Uterus (tissue), 4 donors: ENCODE results near the gene KIAA0513. TPM values are rescaled to one million over a fixed set of nuclear protein-coding genes. Genes with fewer than 3 reads are reported as not detected.

ENCODE experiments used
- DNase-seq, 2 donors: peaks; one replicate each; pipeline ENCODE4 v3.0.0-alpha.2; 2019 to 2020
- H3K27ac ChIP-seq, 2 donors: fragments of 200-600 bp; sonication (generic); 1 replicate in 1 of 2; 2 replicates in 1 of 2; pipeline ENCODE4 v1.5.1; 2016 to 2018
- H3K27me3 ChIP-seq, 2 donors: fragments of 200-600 bp; sonication (generic); one replicate each; pipeline ENCODE4 v1.5.1; 2018 to 2019; ENCODE audit warnings: control low read depth in 1 of 2
- H3K36me3 ChIP-seq, 2 donors: fragments of 200-600 bp; sonication (generic); one replicate each; pipeline ENCODE4 v1.5.1; 2019; ENCODE audit warnings: control low read depth in 1 of 2
- H3K4me1 ChIP-seq, 2 donors: fragments of 200-600 bp; sonication (generic); one replicate each; pipeline ENCODE4 v1.5.1; 2018 to 2019; ENCODE audit warnings: control low read depth in 1 of 2
- H3K4me3 ChIP-seq, 2 donors: fragments of 200-600 bp; sonication (generic); 1 replicate in 1 of 2; 2 replicates in 1 of 2; pipeline ENCODE4 v1.5.1; 2018 to 2019; ENCODE audit warnings: mild to moderate bottlenecking in 1 of 2
- H3K9me3 ChIP-seq, 2 donors: fragments of 200-600 bp; sonication (generic); one replicate each; pipeline ENCODE4 v1.5.1; 2019; ENCODE audit warnings: control low read depth in 1 of 2
- CTCF ChIP-seq, 4 experiments: fragments of 200-600 bp in 2 of 4; fragments of 450-650 bp in 2 of 4; sonication (generic) in 2 of 4; IDR thresholded peaks; one replicate each; pipeline ENCODE4 v1.5.1; 2016 to 2019; ENCODE audit warnings: antibody characterized with exemption in 4 of 4, mild to moderate bottlenecking in 2 of 4, moderate library complexity in 1 of 4
- POLR2A ChIP-seq, 2 donors: fragments of 450-650 bp; IDR thresholded peaks; one replicate each; pipeline ENCODE4 v1.6.1; 2016; ENCODE audit warnings: antibody characterized with exemption in 2 of 2, mild to moderate bottlenecking in 1 of 2, moderate library complexity in 1 of 2
- intact Hi-C: fragments of 100-400 bp; cut with DNase I; formaldehyde crosslinking; loops from one replicate; pipeline ENCODE4 v1.15.1; 2023; ENCODE audit warnings: low total_unique reads
- total RNA-seq, 4 donors: library from RNA; depleted of rRNA in 3 of 4; stranded (reverse); fragments of >200 nt in 3 of 4; gene quantifications; one replicate each; pipeline versions ENCODE4 v1.1.0 to v1.2.4, GENCODE V29; 2014 to 2023
- donor health status: DM: yes; HTN: yes; CAD: no.

KIAA0513 gene
- total RNA-seq, 4 donors from 2014 or later, result 4.7 to 17.3 (median 9.4) TPM

- TF ChIP-seq CTCF (IDR thresholded peaks at IDR 0.05) (no peak), POLR2A (IDR thresholded peaks at IDR 0.05) (no peak)
- no peak for DNase-seq
- Histone ChIP-seq H3K36me3 (no peaks in the 10 kb centered on the region), H3K27me3 (no peaks in the 10 kb centered on the region), H3K9me3 (no peaks in the 10 kb centered on the region), H3K4me1 (no peaks in the 10 kb centered on the region), H3K4me3 (no peak overlapping the region), H3K27ac (no peak overlapping the region)
- intact Hi-C loops, result no loop called here
Observed at GRCh38 chr16:85077576-85078125, 50.1 kb downstream of the KIAA0513 start.

- H3K9me3 ChIP-seq, result no peaks in the 10 kb centered on the region
- no peak overlapping the region for H3K27ac ChIP-seq
- intact Hi-C loops, result no loop called here
- H3K4me3 ChIP-seq, result no peak overlapping the region
- H3K27me3 ChIP-seq, result no peaks in the 10 kb centered on the region
- TF ChIP-seq CTCF (IDR thresholded peaks at IDR 0.05) (no peak), POLR2A (IDR thresholded peaks at IDR 0.05) (no peak)
- no peak for DNase-seq
- no peaks in the 10 kb centered on the region for H3K4me1 ChIP-seq
- H3K36me3 ChIP-seq, result no peaks in the 10 kb centered on the region
Observed at GRCh38 chr16:85078226-85078625, 50.6 kb downstream of the KIAA0513 start.

- Histone ChIP-seq H3K4me3 (no peak overlapping the region), H3K27ac (no peak overlapping the region), H3K4me1 (no peaks in the 10 kb centered on the region), H3K36me3 (no peaks in the 10 kb centered on the region), H3K27me3 (no peaks in the 10 kb centered on the region), H3K9me3 (no peaks in the 10 kb centered on the region)
- TF ChIP-seq CTCF (IDR thresholded peaks at IDR 0.05) (no peak), POLR2A (IDR thresholded peaks at IDR 0.05) (no peak)
- intact Hi-C loops, result no loop called here
- no peak for DNase-seq
Observed at GRCh38 chr16:85078952-85079351, 51.4 kb downstream of the KIAA0513 start.

- TF ChIP-seq CTCF (IDR thresholded peaks at IDR 0.05) (no peak), POLR2A (IDR thresholded peaks at IDR 0.05) (no peak)
- H3K27ac ChIP-seq, result no peak overlapping the region
- intact Hi-C loops, result no loop called here
- H3K4me1 ChIP-seq, result no peaks in the 10 kb centered on the region
- no peak for DNase-seq
- no peaks in the 10 kb centered on the region for H3K9me3 ChIP-seq
- H3K4me3 ChIP-seq, result no peak overlapping the region
- H3K27me3 ChIP-seq, result no peaks in the 10 kb centered on the region
- no peaks in the 10 kb centered on the region for H3K36me3 ChIP-seq
Observed at GRCh38 chr16:85079785-85080570, 52.4 kb downstream of the KIAA0513 start.

- H3K27ac ChIP-seq, result no peak overlapping the region
- no peaks in the 10 kb centered on the region for H3K4me1 ChIP-seq
- no peaks in the 10 kb centered on the region for H3K36me3 ChIP-seq
- DNase-seq, result no peak
- TF ChIP-seq CTCF (IDR thresholded peaks at IDR 0.05) (no peak), POLR2A (IDR thresholded peaks at IDR 0.05) (no peak)
- no peak overlapping the region for H3K4me3 ChIP-seq
- intact Hi-C loops, result no loop called here
- H3K9me3 ChIP-seq, result no peaks in the 10 kb centered on the region
- H3K27me3 ChIP-seq, result no peaks in the 10 kb centered on the region
Observed at GRCh38 chr16:85081038-85081437, 53.4 kb downstream of the KIAA0513 start.
